HCT116 (cell line): ENCODE data around the gene GSG1L. TPM values are rescaled to one million over a fixed set of nuclear protein-coding genes. Genes with fewer than 3 reads are reported as not detected.
A peak's percentile ranks its signal among the peaks of the same experiment; 100 is the strongest.

Source experiments
- ATAC-seq: fragments of 200-7000 bp; cut with Tn5 transposase; 2 replicates; pipeline ENCODE4 v1.9.1; 2020; ENCODE audit warnings: mild to moderate bottlenecking, moderate library complexity
- BruUV-seq: library from RNA; stranded (reverse); fragments of 400-500 nt; replicated peaks from 2 replicates; lab custom pipeline; 2021; lab: Mats Ljungman, UMichigan
- CTCF ChIA-PET: fragments of 300-600 bp; sonication (Branson Sonifier 250); formaldehyde crosslinking; loops from one replicate; lab custom pipeline; 2021; ENCODE audit warnings: antibody characterized with exemption; lab: Charles Lee
- POLR2A ChIA-PET: fragments of 300-600, 350-600 bp; sonication (Branson Sonifier 250); formaldehyde crosslinking; loops from one replicate; lab custom pipeline; 2021; ENCODE audit warnings: antibody characterized with exemption; lab: Charles Lee
- RAD21 ChIA-PET, 2 experiments: fragments of 300-600 bp; sonication (Branson Sonifier 250); formaldehyde crosslinking; loops; one replicate each; lab custom pipeline; 2023; ENCODE audit warnings: low total read pairs in 2 of 2; ENCODE audit not compliant: uncharacterized antibody in 2 of 2, unreplicated experiment in 2 of 2, low non-redundant PET in 1 of 2; lab: Charles Lee
- DNase-seq: peaks from one replicate; pipeline ENCODE4 v3.0.0-alpha.2; 2010; ENCODE audit warnings: low read depth, low spot score
- H2AFZ ChIP-seq: fragments of 200-600 bp; shearing (Covaris generic), sonication (generic); 2 replicates; pipeline ENCODE4 v1.6.1; 2017; ENCODE audit warnings: low read depth, mixed run types, mixed read lengths, antibody characterized with exemption, low read length; ENCODE audit not compliant: poor library complexity, severe bottlenecking
- H3K27ac ChIP-seq: 2 replicates; pipeline ENCODE4 v1.5.1; 2012; ENCODE audit warnings: low read depth, low read length
- H3K27me3 ChIP-seq: fragments of 200-600 bp; sonication (generic); 2 replicates; pipeline ENCODE4 v1.6.1; 2016; ENCODE audit warnings: mixed run types, low read length, mixed read lengths; ENCODE audit not compliant: insufficient read depth
- H3K36me3 ChIP-seq, 2 experiments: fragments of 200-500 bp in 1 of 2; fragments of 200-600 bp in 1 of 2; sonication (Bioruptor generic) in 1 of 2; sonication (generic) in 1 of 2; 2 replicates each; pipeline versions ENCODE4 v1.5.1 to v1.6.1; 2014 to 2016; ENCODE audit warnings: low read length in 2 of 2, inconsistent platforms in 1 of 2, mixed read lengths in 1 of 2, mixed run types in 1 of 2; ENCODE audit not compliant: insufficient read depth in 2 of 2, control insufficient read depth in 1 of 2
- H3K4me1 ChIP-seq, 2 experiments: fragments of 200-600 bp in 1 of 2; sonication (generic) in 1 of 2; 2 replicates each; pipeline versions ENCODE4 v1.5.1 to v1.6.1; 2012 to 2017; ENCODE audit warnings: low read length in 2 of 2, inconsistent platforms in 1 of 2, mild to moderate bottlenecking in 1 of 2, mixed read lengths in 1 of 2, mixed run types in 1 of 2, moderate library complexity in 1 of 2; ENCODE audit not compliant: insufficient read depth in 2 of 2, control insufficient read depth in 1 of 2
- H3K4me2 ChIP-seq: fragments of 200-600 bp; sonication (generic); 2 replicates; pipeline ENCODE4 v1.6.1; 2017; ENCODE audit warnings: mixed run types, low read length, mixed read lengths
- H3K4me3 ChIP-seq, 2 experiments: fragments of 200-600 bp in 1 of 2; sonication (generic) in 1 of 2; replicated peaks in 1 of 2; 2 replicates each; pipeline ENCODE4 v1.5.1; 2011 to 2016; ENCODE audit warnings: low read length in 2 of 2, control low read depth in 1 of 2, low read depth in 1 of 2, mild to moderate bottlenecking in 1 of 2, mixed read lengths in 1 of 2, mixed run types in 1 of 2
- H3K79me2 ChIP-seq: fragments of 200-600 bp; sonication (generic); 2 replicates; pipeline ENCODE4 v1.6.1; 2017; ENCODE audit warnings: mild to moderate bottlenecking, mixed run types, low read length, moderate library complexity, mixed read lengths; ENCODE audit not compliant: insufficient read depth
- H3K9ac ChIP-seq: fragments of 200-600 bp; sonication (generic); 2 replicates; pipeline ENCODE4 v1.6.1; 2016; ENCODE audit warnings: low read length, mixed read lengths
- H3K9me2 ChIP-seq: fragments of 200-600 bp; sonication (generic), shearing (Covaris generic); 2 replicates; pipeline ENCODE4 v1.6.1; 2017; ENCODE audit warnings: mixed run types, mild to moderate bottlenecking, moderate library complexity; ENCODE audit not compliant: insufficient read depth
- H3K9me3 ChIP-seq, 2 experiments: fragments of 200-500 bp in 1 of 2; fragments of 200-600 bp in 1 of 2; sonication (Bioruptor generic) in 1 of 2; sonication (generic) in 1 of 2; 2 replicates each; pipeline ENCODE4 v1.6.1; 2014 to 2017; ENCODE audit warnings: low read length in 2 of 2, mixed read lengths in 2 of 2, inconsistent platforms in 1 of 2, low read depth in 1 of 2, mild to moderate bottlenecking in 1 of 2, mixed run types in 1 of 2, moderate library complexity in 1 of 2; ENCODE audit not compliant: control insufficient read depth in 1 of 2, insufficient read depth in 1 of 2
- H4K20me1 ChIP-seq: fragments of 200-600 bp; sonication (generic), shearing (Covaris generic); 2 replicates; pipeline ENCODE4 v1.6.1; 2017; ENCODE audit warnings: mixed run types, mild to moderate bottlenecking, moderate library complexity; ENCODE audit not compliant: insufficient read depth
- CBX3 ChIP-seq: IDR thresholded peaks from 2 replicates; pipeline ENCODE4 v1.6.1; 2012; ENCODE audit warnings: low read depth
- CEBPB ChIP-seq: IDR thresholded peaks from 2 replicates; pipeline ENCODE4 v1.6.1; 2012; ENCODE audit warnings: low read depth
- ELF1 ChIP-seq: IDR thresholded peaks from 2 replicates; pipeline ENCODE4 v1.6.1; 2012; ENCODE audit warnings: low read depth, borderline replicate concordance
- EZH2 ChIP-seq: fragments of 200-600 bp; sonication (generic); IDR thresholded peaks from 2 replicates; pipeline ENCODE4 v1.6.1; 2017; ENCODE audit warnings: antibody characterized with exemption, mixed run types
- FOSL1 ChIP-seq: IDR thresholded peaks from 2 replicates; pipeline ENCODE4 v1.6.1; 2012; ENCODE audit warnings: low read depth
- POLR2AphosphoS5 ChIP-seq: IDR thresholded peaks from 2 replicates; pipeline ENCODE4 v1.6.1; 2011; ENCODE audit warnings: mild to moderate bottlenecking, low read depth, low read length, moderate library complexity
- RAD21 ChIP-seq: IDR thresholded peaks from 2 replicates; pipeline ENCODE4 v1.6.1; 2012; ENCODE audit warnings: low read depth, mild to moderate bottlenecking
- SP1 ChIP-seq: IDR thresholded peaks from 2 replicates; pipeline ENCODE4 v1.6.1; 2012; ENCODE audit warnings: low read depth
- YY1 ChIP-seq: IDR thresholded peaks from 2 replicates; pipeline ENCODE4 v1.6.1; 2011; ENCODE audit warnings: low read length, low read depth, moderate library complexity, mild to moderate bottlenecking; ENCODE audit not compliant: insufficient replicate concordance; ENCODE audit errors: extremely low read depth
- ZFX ChIP-seq: fragments of 450-650 bp; IDR thresholded peaks from 2 replicates; pipeline ENCODE4 v1.6.1; 2017
- intact Hi-C: fragments of 100-400 bp; cut with micrococcal nuclease; formaldehyde crosslinking; loops from 2 replicates; pipeline ENCODE4 v1.10.0; 2022
- total RNA-seq: library from RNA; stranded (reverse); gene quantifications from one replicate; pipeline ENCODE4 v1.2.1, GENCODE V29; 2021; ENCODE audit not compliant: unreplicated experiment
- TF ChIP-seq, protein P1 (sequence below): IDR thresholded peaks from 2 replicates; pipeline ENCODE4 v1.6.1; 2012

The GSG1L gene
- total RNA-seq, 1 experiment from 2014 or later, result not detected

DNA sequence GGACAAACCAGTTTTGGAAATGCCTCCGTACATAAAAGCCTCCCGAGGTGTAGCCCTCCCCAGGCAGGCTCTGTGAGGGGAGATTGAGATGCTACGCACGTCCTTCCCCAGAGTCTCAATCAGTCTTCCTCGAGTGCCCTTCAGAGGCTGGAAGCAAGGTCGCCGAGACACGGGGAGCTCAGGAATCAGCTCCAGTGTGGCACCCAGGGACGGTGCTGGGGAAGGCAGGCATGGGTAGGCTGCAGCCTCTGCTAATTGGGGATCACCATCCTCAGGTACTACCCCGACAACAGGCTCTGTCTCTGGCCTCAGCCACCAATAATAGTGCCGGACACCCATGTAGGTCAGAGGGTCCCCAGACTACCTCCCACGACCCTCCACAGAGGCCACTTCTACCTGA, 28.1 kb upstream of the GSG1L start:
- Histone ChIP-seq H4K20me1 (no peaks in the 10 kb centered on the region), H3K4me1 (peaks cover 5 to 16% of the 10 kb centered on the region in 2 experiments; a peak in 3 of 4 replicates), H3K27ac (no peak overlapping the region), H3K9ac (no peak overlapping the region), H3K79me2 (no peaks in the 10 kb centered on the region), H3K36me3 (0 out of 4 replicates have a peak, but pooled peaks cover 0 to 3% of the 10 kb centered on the region in 2 experiments), H2AFZ (no peak overlapping the region), H3K9me3 (no peaks in the 10 kb centered on the region), H3K27me3 (no peaks in the 10 kb centered on the region), H3K4me3 (no peak overlapping the region), H3K4me2 (peak overlapping the region; percentile 27; the same call in 1 of the 2 replicates), H3K9me2 (no peaks in the 10 kb centered on the region)
- CTCF ChIA-PET, result no interaction called here
- DNase-seq, result no peak
- TF ChIP-seq CEBPB (no peak), SP1 (no peak), POLR2AphosphoS5 (no peak), ZFX (no peak), FOSL1 (no peak), RAD21 (no peak), YY1 (no peak), CBX3 (no peak), EZH2 (no peak), ELF1 (no peak)
- TF ChIP-seq, protein P1, sequence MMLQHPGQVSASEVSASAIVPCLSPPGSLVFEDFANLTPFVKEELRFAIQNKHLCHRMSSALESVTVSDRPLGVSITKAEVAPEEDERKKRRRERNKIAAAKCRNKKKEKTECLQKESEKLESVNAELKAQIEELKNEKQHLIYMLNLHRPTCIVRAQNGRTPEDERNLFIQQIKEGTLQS, result no peak
- BruUV-seq, result no TSS peak
- POLR2A ChIA-PET, result no interaction called here
- RAD21 ChIA-PET, result no interaction called here
- intact Hi-C loops, result no loop called here
- ATAC-seq, result no peak
